ENCODE results near the gene CENPV.

- no peak for TF ChIP-seq CTCF (IDR thresholded peaks at IDR 0.05)
- TF ChIP-seq POLR2A (IDR thresholded peaks at IDR 0.05) = no peak
- no peak for TF ChIP-seq POLR2AphosphoS5 (IDR thresholded peaks at IDR 0.05)
- TF ChIP-seq EP300 (IDR thresholded peaks at IDR 0.05) = no peak
Measured at GRCh38 chr17:16381496-16381820, 28.2 kb upstream of the CENPV start.
